Karpas-422 (cell line): Measurements from ENCODE around the gene ARPP21. TPM values are rescaled to one million over a fixed set of nuclear protein-coding genes. Genes with fewer than 3 reads are reported as not detected.

Experiments
- DNase-seq: peaks from one replicate; pipeline ENCODE4 v3.0.0-alpha.2; 2015
- H2AFZ ChIP-seq: fragments of 200-600 bp; sonication (generic); 2 replicates; pipeline ENCODE4 v1.6.1; 2014; ENCODE audit warnings: antibody characterized with exemption, low read length, mixed read lengths
- H3K27ac ChIP-seq: fragments of 200-600 bp; sonication (generic); 2 replicates; pipeline ENCODE4 v1.5.1; 2014; ENCODE audit warnings: mild to moderate bottlenecking, low read length, moderate library complexity
- H3K27me3 ChIP-seq: fragments of 200-600 bp; sonication (generic); 2 replicates; pipeline ENCODE4 v1.6.1; 2014; ENCODE audit warnings: low read length, mixed read lengths
- H3K36me3 ChIP-seq: fragments of 200-600 bp; sonication (generic); 2 replicates; pipeline ENCODE4 v1.6.1; 2014; ENCODE audit warnings: low read length, mixed read lengths; ENCODE audit not compliant: insufficient read depth
- H3K4me1 ChIP-seq: fragments of 200-600 bp; sonication (generic); 2 replicates; pipeline ENCODE4 v1.6.1; 2014; ENCODE audit warnings: mild to moderate bottlenecking, low read length, mixed read lengths
- H3K4me2 ChIP-seq: fragments of 200-600 bp; sonication (generic); 2 replicates; pipeline ENCODE4 v1.6.1; 2014; ENCODE audit warnings: low read length, low read depth, mild to moderate bottlenecking; ENCODE audit not compliant: poor library complexity, severe bottlenecking
- H3K4me3 ChIP-seq: fragments of 200-600 bp; sonication (generic); 2 replicates; pipeline ENCODE4 v1.5.1; 2014; ENCODE audit warnings: mild to moderate bottlenecking, antibody characterized with exemption, low read length, mixed read lengths
- H3K79me2 ChIP-seq: fragments of 200-600 bp; sonication (generic); 2 replicates; pipeline ENCODE4 v1.6.1; 2014; ENCODE audit warnings: mild to moderate bottlenecking, low read length, mixed read lengths
- H3K9ac ChIP-seq: fragments of 200-600 bp; sonication (generic); 2 replicates; pipeline ENCODE4 v1.6.0; 2014; ENCODE audit warnings: low read length
- H3K9me2 ChIP-seq: fragments of 200-600 bp; sonication (generic), shearing (Covaris generic); replicated peaks from 2 replicates; pipeline ENCODE4 v1.6.0; 2014; ENCODE audit warnings: mild to moderate bottlenecking, low read length, moderate library complexity; ENCODE audit not compliant: insufficient read depth
- H3K9me3 ChIP-seq: fragments of 300-700, 200-600 bp; sonication (generic); 2 replicates; pipeline ENCODE4 v1.6.1; 2014; ENCODE audit warnings: low read length, mixed read lengths
- H4K20me1 ChIP-seq: fragments of 200-600 bp; sonication (generic); 2 replicates; pipeline ENCODE4 v1.6.1; 2014; ENCODE audit warnings: mild to moderate bottlenecking, antibody characterized with exemption, low read length, low read depth; ENCODE audit not compliant: insufficient read depth
- total RNA-seq: library from RNA; depleted of rRNA; stranded (reverse); fragments of >200 nt; shearing (Covaris generic); gene quantifications from 2 replicates; pipeline ENCODE4 v1.2.3, GENCODE V29; 2014; ENCODE audit warnings: low replicate concordance

ARPP21 gene
- total RNA-seq, 1 experiment from 2014 or later: not detected

DNA sequence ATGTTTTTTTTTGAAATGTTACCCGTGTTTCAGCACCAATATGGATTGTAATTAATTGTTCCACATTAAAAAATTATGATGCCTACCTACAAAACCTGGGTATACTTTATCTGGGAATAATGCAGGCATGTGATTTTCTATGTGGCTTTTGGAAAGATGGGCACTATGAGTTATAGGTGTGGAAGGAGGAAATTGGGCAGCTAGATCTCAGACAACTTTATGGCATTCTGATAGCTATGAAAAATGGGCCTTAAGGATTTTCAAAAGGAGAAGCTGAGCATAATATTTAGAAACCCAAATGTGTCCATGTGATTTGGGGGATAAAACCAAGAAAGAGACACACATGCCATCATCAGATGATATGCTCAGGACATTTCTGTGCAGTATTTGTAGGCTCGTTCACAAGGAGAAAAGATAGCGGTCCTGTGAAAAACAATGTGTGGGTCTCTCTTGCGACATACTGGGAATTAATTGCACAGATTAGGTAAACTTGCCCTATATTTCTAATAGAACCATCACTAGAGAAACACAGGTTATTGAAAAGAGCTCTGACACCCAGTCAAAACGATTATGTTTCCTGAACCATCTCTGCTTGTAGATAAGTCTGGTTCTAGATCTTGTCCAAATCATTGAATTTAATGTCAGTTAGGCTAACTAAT, 35.3 kb downstream of the ARPP21 start:
- H3K9me2 ChIP-seq: no peaks in the 10 kb centered on the region
- H3K9ac ChIP-seq: no peak overlapping the region
- no peaks in the 10 kb centered on the region for H3K9me3 ChIP-seq
- no peak overlapping the region for H3K4me3 ChIP-seq
- no peaks in the 10 kb centered on the region for H3K36me3 ChIP-seq
- no peak overlapping the region for H2AFZ ChIP-seq
- no peak overlapping the region for H3K4me2 ChIP-seq
- H3K27me3 ChIP-seq: no peaks in the 10 kb centered on the region
- no peaks in the 10 kb centered on the region for H4K20me1 ChIP-seq
- no peak for DNase-seq
- no peaks in the 10 kb centered on the region for H3K4me1 ChIP-seq
- H3K79me2 ChIP-seq: no peaks in the 10 kb centered on the region
- H3K27ac ChIP-seq: no peak overlapping the region

DNA sequence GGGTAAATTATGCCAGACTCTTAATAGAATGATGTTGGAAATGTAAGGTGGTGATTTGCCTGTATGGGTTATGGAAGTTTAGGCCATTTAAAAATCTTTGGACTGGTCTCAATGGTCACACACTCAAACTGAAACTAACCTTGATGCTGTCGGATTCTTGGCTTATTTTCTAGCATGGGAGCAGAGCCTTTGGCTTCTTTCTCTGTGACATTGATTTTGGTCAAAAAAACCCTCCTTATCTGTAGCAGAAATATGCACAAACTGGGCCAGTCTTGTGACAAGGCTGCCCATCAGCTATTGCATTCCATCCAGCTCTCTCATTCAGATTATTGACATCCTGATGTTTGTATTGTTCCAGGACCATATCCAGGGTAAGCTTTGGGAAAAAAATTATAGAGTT, 35.9 kb downstream of the ARPP21 start:
- Histone ChIP-seq H3K9me3 (no peaks in the 10 kb centered on the region), H3K27ac (no peak overlapping the region), H3K4me3 (no peak overlapping the region), H3K4me2 (no peak overlapping the region), H3K9me2 (no peaks in the 10 kb centered on the region), H2AFZ (no peak overlapping the region), H3K9ac (no peak overlapping the region), H3K4me1 (no peaks in the 10 kb centered on the region), H4K20me1 (no peaks in the 10 kb centered on the region), H3K27me3 (no peaks in the 10 kb centered on the region), H3K79me2 (no peaks in the 10 kb centered on the region), H3K36me3 (no peaks in the 10 kb centered on the region)
- no peak for DNase-seq

DNA sequence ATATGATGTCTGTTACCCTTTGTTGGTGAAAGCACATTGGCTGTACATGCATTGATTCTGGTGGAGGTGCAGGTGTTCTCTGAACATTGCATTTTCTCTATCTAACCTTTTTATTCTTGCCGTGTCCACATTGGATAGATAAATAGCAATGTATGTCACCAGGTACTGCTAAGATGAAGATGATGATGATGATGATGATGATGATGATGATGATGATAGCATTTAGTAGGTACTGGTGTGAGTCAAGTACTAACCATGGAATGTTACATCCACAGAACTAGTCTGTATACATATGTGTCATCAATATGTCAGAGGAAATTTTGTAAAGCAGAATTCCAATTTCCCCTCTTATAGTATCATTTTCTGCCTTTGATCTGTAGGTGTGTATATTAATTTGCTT, 36.3 kb downstream of the ARPP21 start:
- H4K20me1 ChIP-seq: no peaks in the 10 kb centered on the region
- no peak overlapping the region for H3K4me2 ChIP-seq
- no peak overlapping the region for H3K9ac ChIP-seq
- no peak overlapping the region for H2AFZ ChIP-seq
- DNase-seq: no peak
- H3K79me2 ChIP-seq: no peaks in the 10 kb centered on the region
- no peaks in the 10 kb centered on the region for H3K27me3 ChIP-seq
- no peaks in the 10 kb centered on the region for H3K9me2 ChIP-seq
- no peaks in the 10 kb centered on the region for H3K9me3 ChIP-seq
- H3K4me1 ChIP-seq: no peaks in the 10 kb centered on the region
- no peaks in the 10 kb centered on the region for H3K36me3 ChIP-seq
- H3K27ac ChIP-seq: no peak overlapping the region
- no peak overlapping the region for H3K4me3 ChIP-seq

DNA sequence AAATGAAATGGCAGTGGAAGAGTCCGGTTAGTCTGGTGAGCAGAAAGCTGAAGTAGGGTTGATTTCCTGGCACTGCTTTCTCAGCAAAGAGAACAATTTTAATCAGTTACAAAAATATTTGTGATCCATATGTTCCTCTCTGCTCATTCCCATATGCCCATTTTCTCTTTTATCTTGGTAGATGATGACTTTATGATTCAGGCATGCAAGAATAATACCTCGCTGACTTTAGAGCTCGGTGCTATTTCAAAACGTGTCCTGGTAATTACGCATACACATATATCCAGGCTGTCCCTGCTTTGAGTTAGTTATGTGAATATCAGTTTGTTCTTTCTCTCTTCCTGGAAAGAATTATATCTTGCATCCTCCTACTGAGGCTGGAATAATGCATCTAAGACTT, 38.5 kb downstream of the ARPP21 start:
- Histone ChIP-seq H4K20me1 (no peaks in the 10 kb centered on the region), H3K9me3 (no peaks in the 10 kb centered on the region), H3K4me1 (no peaks in the 10 kb centered on the region), H3K4me2 (no peak overlapping the region), H3K9me2 (no peaks in the 10 kb centered on the region), H3K27ac (no peak overlapping the region), H3K79me2 (no peaks in the 10 kb centered on the region), H2AFZ (no peak overlapping the region), H3K9ac (no peak overlapping the region), H3K27me3 (no peaks in the 10 kb centered on the region), H3K36me3 (no peaks in the 10 kb centered on the region), H3K4me3 (no peak overlapping the region)
- DNase-seq: no peak

DNA sequence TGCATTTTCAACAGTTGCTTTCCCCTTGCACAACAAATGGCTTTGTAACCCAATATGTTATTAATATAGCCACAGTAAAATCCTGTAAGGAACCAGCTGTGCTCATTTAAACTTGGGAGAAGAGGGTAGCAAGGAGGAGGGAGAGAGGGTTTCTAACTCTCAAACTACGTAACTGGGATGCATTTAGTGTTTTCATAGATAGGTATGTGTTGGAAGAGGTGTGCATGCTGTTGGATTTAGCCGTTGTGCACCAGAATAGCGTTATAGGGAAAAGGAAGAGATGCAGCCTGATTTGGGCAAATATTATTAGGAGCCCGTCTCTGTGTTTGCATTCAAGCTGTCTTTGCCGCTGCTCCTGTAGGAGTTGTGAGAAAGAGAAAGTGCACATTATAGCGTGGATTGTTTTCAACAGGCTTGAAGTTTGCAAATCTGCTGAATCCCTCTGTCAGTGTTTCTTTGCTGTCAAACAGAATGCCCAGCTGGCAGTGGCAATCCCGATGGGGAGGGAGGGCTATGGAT, 39.4 kb downstream of the ARPP21 start:
- Histone ChIP-seq H4K20me1 (no peaks in the 10 kb centered on the region), H3K27me3 (no peaks in the 10 kb centered on the region), H3K4me1 (no peaks in the 10 kb centered on the region), H3K36me3 (no peaks in the 10 kb centered on the region), H3K79me2 (no peaks in the 10 kb centered on the region), H2AFZ (no peak overlapping the region), H3K9me2 (no peaks in the 10 kb centered on the region), H3K4me2 (no peak overlapping the region), H3K27ac (no peak overlapping the region), H3K9me3 (no peaks in the 10 kb centered on the region), H3K9ac (no peak overlapping the region), H3K4me3 (no peak overlapping the region)
- DNase-seq: no peak

DNA sequence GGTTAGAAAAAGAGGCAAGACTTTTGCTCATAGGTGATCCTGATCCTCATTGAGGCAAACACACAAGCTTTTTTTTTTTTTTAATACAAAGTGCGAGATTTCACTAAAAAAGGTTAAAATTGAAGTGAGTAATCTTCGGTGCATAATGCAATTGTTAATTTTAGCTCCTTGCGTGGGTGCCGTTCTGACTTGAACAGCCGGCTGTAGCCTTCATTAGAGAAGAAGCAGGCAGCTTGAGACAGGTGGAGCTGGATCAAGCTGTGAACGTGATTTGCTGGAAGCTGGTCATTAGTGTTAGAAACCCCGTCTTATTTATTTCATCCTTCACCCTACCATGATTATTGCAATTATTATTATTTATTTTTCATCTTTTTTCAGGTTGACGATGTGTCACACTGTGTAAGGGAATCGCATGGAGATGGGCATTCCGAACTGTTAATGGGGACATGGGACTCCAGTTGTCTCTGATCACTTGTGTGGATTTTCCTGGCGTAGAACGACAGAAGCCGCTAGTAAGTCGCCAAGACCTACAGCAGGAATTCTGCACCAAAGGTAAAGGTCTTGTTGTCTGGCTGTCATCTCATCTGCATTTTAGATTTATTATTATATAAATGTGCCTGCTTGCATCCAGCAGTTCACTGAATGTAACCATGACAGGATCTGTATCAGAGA, 40.2 kb downstream of the ARPP21 start:
- Histone ChIP-seq H3K27me3 (no peaks in the 10 kb centered on the region), H3K9me3 (no peaks in the 10 kb centered on the region), H3K36me3 (no peaks in the 10 kb centered on the region), H3K4me2 (no peak overlapping the region), H3K9me2 (no peaks in the 10 kb centered on the region), H3K27ac (no peak overlapping the region), H3K79me2 (no peaks in the 10 kb centered on the region), H4K20me1 (no peaks in the 10 kb centered on the region), H3K4me3 (no peak overlapping the region), H2AFZ (no peak overlapping the region), H3K4me1 (no peaks in the 10 kb centered on the region), H3K9ac (no peak overlapping the region)
- no peak for DNase-seq

DNA sequence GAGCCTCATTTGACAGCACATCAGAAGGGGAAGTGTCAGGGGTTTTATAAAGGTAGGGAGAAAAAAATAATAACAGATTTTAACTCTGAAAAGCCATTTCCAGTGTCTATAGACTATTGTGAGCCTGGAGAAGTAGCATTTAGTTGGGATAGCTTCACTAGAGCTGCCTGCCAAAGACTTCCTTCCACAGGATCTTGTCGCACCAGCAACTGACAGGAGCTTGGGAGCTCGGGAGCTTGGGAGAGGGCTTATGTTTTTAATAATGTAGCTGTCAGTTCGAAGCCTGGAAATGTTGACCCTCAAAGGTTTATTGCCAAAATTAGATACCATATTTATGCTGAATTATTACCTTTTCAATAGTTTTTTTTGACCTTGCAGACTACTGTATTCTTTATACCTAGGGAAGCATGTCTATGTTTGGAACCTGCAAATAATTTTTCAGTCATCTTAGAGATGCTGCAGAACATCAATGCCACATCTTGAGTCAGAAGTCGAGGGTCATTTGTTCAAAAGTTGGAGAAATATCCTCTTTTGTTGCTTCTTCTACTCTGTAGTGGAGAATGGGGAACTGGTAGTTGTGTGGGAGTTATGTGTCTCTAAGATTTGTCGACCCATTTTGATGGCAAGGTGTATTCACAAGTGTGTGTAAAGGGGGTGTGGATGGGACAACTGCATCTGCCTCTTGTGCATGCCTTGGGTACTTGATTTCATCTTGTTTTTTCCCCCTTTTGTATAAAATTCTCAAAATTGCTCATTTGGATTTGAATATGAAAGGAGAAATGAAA, 41.7 kb downstream of the ARPP21 start:
- Histone ChIP-seq H3K4me1 (no peaks in the 10 kb centered on the region), H4K20me1 (no peaks in the 10 kb centered on the region), H3K9ac (no peak overlapping the region), H2AFZ (no peak overlapping the region), H3K9me2 (no peaks in the 10 kb centered on the region), H3K27ac (no peak overlapping the region), H3K36me3 (no peaks in the 10 kb centered on the region), H3K79me2 (no peaks in the 10 kb centered on the region), H3K4me2 (no peak overlapping the region), H3K4me3 (no peak overlapping the region), H3K27me3 (no peaks in the 10 kb centered on the region), H3K9me3 (no peaks in the 10 kb centered on the region)
- no peak for DNase-seq

DNA sequence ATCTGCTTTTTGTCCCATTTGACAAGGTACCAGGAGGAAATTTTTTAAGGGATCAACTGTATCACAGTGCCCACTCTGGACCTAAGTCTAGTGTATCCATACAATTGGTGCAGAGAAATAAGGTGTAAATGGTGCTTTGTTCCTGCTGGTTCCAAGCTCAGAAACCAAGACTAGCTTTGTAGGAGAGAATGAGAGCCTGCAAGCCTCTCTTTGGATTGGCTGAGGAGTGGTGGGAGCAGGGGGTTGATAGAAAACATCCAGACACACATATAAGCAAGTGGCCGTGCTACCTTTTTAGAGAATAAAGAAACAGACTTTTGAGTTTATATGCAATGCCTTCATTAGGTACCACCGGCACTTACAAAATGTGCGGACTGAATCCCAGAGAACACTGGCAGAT, 45.8 kb downstream of the ARPP21 start:
- H3K27ac ChIP-seq: no peak overlapping the region
- no peak overlapping the region for H3K4me3 ChIP-seq
- no peaks in the 10 kb centered on the region for H3K4me1 ChIP-seq
- no peak overlapping the region for H3K4me2 ChIP-seq
- no peaks in the 10 kb centered on the region for H3K9me3 ChIP-seq
- H3K9ac ChIP-seq: no peak overlapping the region
- H4K20me1 ChIP-seq: no peaks in the 10 kb centered on the region
- H3K27me3 ChIP-seq: no peaks in the 10 kb centered on the region
- H3K9me2 ChIP-seq: no peaks in the 10 kb centered on the region
- no peak overlapping the region for H2AFZ ChIP-seq
- no peaks in the 10 kb centered on the region for H3K79me2 ChIP-seq
- DNase-seq: no peak
- H3K36me3 ChIP-seq: no peaks in the 10 kb centered on the region
